ENCODE data around the gene TACSTD2. TPM values are rescaled to one million over a fixed set of nuclear protein-coding genes. Genes with fewer than 3 reads are reported as not detected.
"Not testable (repeated sequence)": the region's sequence is repeated elsewhere in the genome, so short reads cannot be mapped to it uniquely, and the experiment has no call there.

Gene TACSTD2
- polyA plus RNA-seq, 1 donor (not counting 4 experiments of a cell fraction or from before 2014, with no cell fraction given) = 382 TPM

- Histone ChIP-seq H3K27ac (ENCODE audit: control insufficient read depth, insufficient read depth, low read length) (no peak overlapping the region), H3K79me2 (ENCODE audit: control insufficient read depth, insufficient read depth, low read length) (no peaks in the 10 kb centered on the region), H3K4me1 (ENCODE audit: control insufficient read depth, extremely low read depth, insufficient read depth, low read length) (no peaks in the 10 kb centered on the region), H3K27me3 (ENCODE audit: control insufficient read depth, extremely low read depth, insufficient read depth, low read length) (no peaks in the 10 kb centered on the region), H3K9me1 (ENCODE audit: control insufficient read depth, extremely low read depth, insufficient read depth, low read length) (no peaks in the 10 kb centered on the region), H3K9ac (ENCODE audit: control insufficient read depth, extremely low read depth, insufficient read depth, low read length) (no peak overlapping the region), H3K9me3 (ENCODE audit: control insufficient read depth, low read depth, low read length) (no peaks in the 10 kb centered on the region), H3K4me2 (ENCODE audit: control insufficient read depth, extremely low read depth, insufficient read depth, low read depth, low read length) (no peak overlapping the region), H3K4me3 (ENCODE audit: control insufficient read depth in 2 of 3, extremely low read depth in 1 of 3, insufficient read depth in 2 of 3, low read depth in 1 of 3, low read length in 3 of 3) (no peak overlapping the region), H3K36me3 (ENCODE audit: control insufficient read depth in 2 of 2, extremely low read depth in 1 of 2, insufficient read depth in 2 of 2, low read length in 2 of 2) (no peaks in the 10 kb centered on the region), H4K20me1 (ENCODE audit: control insufficient read depth, extremely low read depth, insufficient read depth, low read length) (no peaks in the 10 kb centered on the region), H2AFZ (ENCODE audit: control insufficient read depth, low read length) (no peak overlapping the region)
- no peak for TF ChIP-seq EZH2 (IDR thresholded peaks at IDR 0.05; ENCODE audit: low read length)
- TF ChIP-seq, protein P1, sequence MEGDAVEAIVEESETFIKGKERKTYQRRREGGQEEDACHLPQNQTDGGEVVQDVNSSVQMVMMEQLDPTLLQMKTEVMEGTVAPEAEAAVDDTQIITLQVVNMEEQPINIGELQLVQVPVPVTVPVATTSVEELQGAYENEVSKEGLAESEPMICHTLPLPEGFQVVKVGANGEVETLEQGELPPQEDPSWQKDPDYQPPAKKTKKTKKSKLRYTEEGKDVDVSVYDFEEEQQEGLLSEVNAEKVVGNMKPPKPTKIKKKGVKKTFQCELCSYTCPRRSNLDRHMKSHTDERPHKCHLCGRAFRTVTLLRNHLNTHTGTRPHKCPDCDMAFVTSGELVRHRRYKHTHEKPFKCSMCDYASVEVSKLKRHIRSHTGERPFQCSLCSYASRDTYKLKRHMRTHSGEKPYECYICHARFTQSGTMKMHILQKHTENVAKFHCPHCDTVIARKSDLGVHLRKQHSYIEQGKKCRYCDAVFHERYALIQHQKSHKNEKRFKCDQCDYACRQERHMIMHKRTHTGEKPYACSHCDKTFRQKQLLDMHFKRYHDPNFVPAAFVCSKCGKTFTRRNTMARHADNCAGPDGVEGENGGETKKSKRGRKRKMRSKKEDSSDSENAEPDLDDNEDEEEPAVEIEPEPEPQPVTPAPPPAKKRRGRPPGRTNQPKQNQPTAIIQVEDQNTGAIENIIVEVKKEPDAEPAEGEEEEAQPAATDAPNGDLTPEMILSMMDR (optimal IDR thresholded peaks at IDR 0.05 in 1 of 3, IDR thresholded peaks at IDR 0.05 in 1 of 3, conservative IDR thresholded peaks at IDR 0.05 in 1 of 3; ENCODE audit: extremely low read depth in 1 of 3, insufficient read depth in 2 of 3, low read length in 3 of 3) = no peak
- no peak for DNase-seq (ENCODE audit: low read depth, low spot score)
- dilution Hi-C loops (cut with MboI; ENCODE audit: extremely low pct_ligation_motif_present, low sequenced_read_pairs) = no loop called here
- no peak for FAIRE-seq
Observed at GRCh38 chr1:58539553-58539952, 37.5 kb downstream of the TACSTD2 start.

DNA sequence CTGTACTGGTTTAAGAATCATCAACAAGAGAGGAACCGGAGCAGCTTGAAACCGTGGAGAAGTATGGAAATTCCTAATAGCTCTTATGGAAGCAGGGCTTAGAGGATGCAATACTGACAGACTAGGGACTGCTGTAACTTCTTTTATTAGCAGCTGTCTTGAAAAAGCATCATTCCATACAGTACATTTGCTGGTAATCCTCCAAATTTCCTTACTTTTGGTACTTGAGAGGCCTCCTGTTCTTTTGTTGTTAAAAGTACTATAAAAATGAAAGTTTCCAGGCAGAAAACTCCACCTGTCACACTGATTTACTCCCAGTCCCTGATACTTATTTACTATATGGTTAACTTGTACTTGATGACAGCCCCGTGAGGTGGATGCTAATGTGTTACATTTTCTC, 38.2 kb downstream of the TACSTD2 start:
- H2AFZ ChIP-seq (ENCODE audit: control insufficient read depth, low read length) = no peak overlapping the region
- H4K20me1 ChIP-seq (ENCODE audit: control insufficient read depth, extremely low read depth, insufficient read depth, low read length) = no peaks in the 10 kb centered on the region
- no peaks in the 10 kb centered on the region for H3K9me1 ChIP-seq (ENCODE audit: control insufficient read depth, extremely low read depth, insufficient read depth, low read length)
- no peak overlapping the region for H3K9ac ChIP-seq (ENCODE audit: control insufficient read depth, extremely low read depth, insufficient read depth, low read length)
- dilution Hi-C loops (cut with MboI; ENCODE audit: extremely low pct_ligation_motif_present, low sequenced_read_pairs) = no loop called here
- no peaks in the 10 kb centered on the region for H3K4me1 ChIP-seq (ENCODE audit: control insufficient read depth, extremely low read depth, insufficient read depth, low read length)
- FAIRE-seq (no peak), DNase-seq (ENCODE audit: low read depth, low spot score) (no peak)
- no peaks in the 10 kb centered on the region for H3K36me3 ChIP-seq (ENCODE audit: control insufficient read depth in 2 of 2, extremely low read depth in 1 of 2, insufficient read depth in 2 of 2, low read length in 2 of 2)
- TF ChIP-seq EZH2 (IDR thresholded peaks at IDR 0.05; ENCODE audit: low read length) = no peak
- TF ChIP-seq, protein P1 (optimal IDR thresholded peaks at IDR 0.05 in 1 of 3, IDR thresholded peaks at IDR 0.05 in 1 of 3, conservative IDR thresholded peaks at IDR 0.05 in 1 of 3; ENCODE audit: extremely low read depth in 1 of 3, insufficient read depth in 2 of 3, low read length in 3 of 3) = no peak
- H3K27me3 ChIP-seq (ENCODE audit: control insufficient read depth, extremely low read depth, insufficient read depth, low read length) = no peaks in the 10 kb centered on the region
- H3K4me3 ChIP-seq (ENCODE audit: control insufficient read depth in 2 of 3, extremely low read depth in 1 of 3, insufficient read depth in 2 of 3, low read depth in 1 of 3, low read length in 3 of 3) = no peak overlapping the region
- H3K27ac ChIP-seq (ENCODE audit: control insufficient read depth, insufficient read depth, low read length) = no peak overlapping the region
- no peaks in the 10 kb centered on the region for H3K9me3 ChIP-seq (ENCODE audit: control insufficient read depth, low read depth, low read length)
- no peaks in the 10 kb centered on the region for H3K79me2 ChIP-seq (ENCODE audit: control insufficient read depth, insufficient read depth, low read length)
- H3K4me2 ChIP-seq (ENCODE audit: control insufficient read depth, extremely low read depth, insufficient read depth, low read depth, low read length) = no peak overlapping the region

DNA sequence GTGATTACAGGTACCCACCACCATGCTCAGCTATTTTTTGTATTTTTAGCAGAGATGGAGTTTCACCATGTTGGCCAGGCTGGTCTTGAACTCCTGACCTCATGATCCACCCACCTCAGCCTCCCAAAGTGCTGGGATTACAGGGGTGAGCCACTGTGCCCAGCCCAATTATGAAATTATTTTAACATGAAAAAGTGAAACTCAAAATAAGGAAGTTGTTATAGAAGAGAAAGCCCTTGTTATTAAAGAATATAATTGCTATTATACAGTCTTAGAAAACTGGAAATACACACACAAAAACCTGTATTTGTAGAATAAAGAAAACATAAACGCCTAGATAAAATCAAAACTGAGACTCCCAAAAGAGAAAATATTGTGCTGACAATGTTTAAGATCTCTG, 45.2 kb downstream of the TACSTD2 start:
- H4K20me1 ChIP-seq (ENCODE audit: control insufficient read depth, extremely low read depth, insufficient read depth, low read length); H2AFZ ChIP-seq (ENCODE audit: control insufficient read depth, low read length); FAIRE-seq; dilution Hi-C loops (cut with MboI; ENCODE audit: extremely low pct_ligation_motif_present, low sequenced_read_pairs); DNase-seq (ENCODE audit: low read depth, low spot score); H3K9me3 ChIP-seq (ENCODE audit: control insufficient read depth, low read depth, low read length); H3K27ac ChIP-seq (ENCODE audit: control insufficient read depth, insufficient read depth, low read length); H3K4me3 ChIP-seq (ENCODE audit: control insufficient read depth in 2 of 3, extremely low read depth in 1 of 3, insufficient read depth in 2 of 3, low read depth in 1 of 3, low read length in 3 of 3); H3K9me1 ChIP-seq (ENCODE audit: control insufficient read depth, extremely low read depth, insufficient read depth, low read length); H3K4me1 ChIP-seq (ENCODE audit: control insufficient read depth, extremely low read depth, insufficient read depth, low read length); H3K9ac ChIP-seq (ENCODE audit: control insufficient read depth, extremely low read depth, insufficient read depth, low read length); H3K27me3 ChIP-seq (ENCODE audit: control insufficient read depth, extremely low read depth, insufficient read depth, low read length); H3K79me2 ChIP-seq (ENCODE audit: control insufficient read depth, insufficient read depth, low read length); H3K4me2 ChIP-seq (ENCODE audit: control insufficient read depth, extremely low read depth, insufficient read depth, low read depth, low read length); H3K36me3 ChIP-seq (ENCODE audit: control insufficient read depth in 2 of 2, extremely low read depth in 1 of 2, insufficient read depth in 2 of 2, low read length in 2 of 2): not testable (repeated sequence)

Data from keratinocyte (primary cell).